H9 (cell line): ENCODE results near the gene AFAP1. TPM values are rescaled to one million over a fixed set of nuclear protein-coding genes. Genes with fewer than 3 reads are reported as not detected.

ENCODE experiments used
- DNase-seq: peaks from one replicate; pipeline ENCODE4 v3.0.0-alpha.2; 2017
- H2AFZ ChIP-seq: one replicate; pipeline ENCODE4 v1.6.1; 2013; ENCODE audit warnings: mild to moderate bottlenecking, low read length, control low read depth, moderate library complexity
- H2AK5ac ChIP-seq: 2 replicates; pipeline ENCODE4 v1.6.1; 2013; ENCODE audit warnings: low read length, control low read depth, mixed read lengths; ENCODE audit not compliant: insufficient read length
- H2BK120ac ChIP-seq: one replicate; pipeline ENCODE4 v1.6.1; 2013; ENCODE audit warnings: low read depth, mild to moderate bottlenecking, low read length, control low read depth, inconsistent platforms; ENCODE audit not compliant: poor library complexity, severe bottlenecking
- H2BK12ac ChIP-seq: 2 replicates; pipeline ENCODE4 v1.6.1; 2013; ENCODE audit warnings: low read length, control low read depth, mixed read lengths, low read depth; ENCODE audit not compliant: insufficient read length
- H2BK15ac ChIP-seq: 2 replicates; pipeline ENCODE4 v1.6.1; 2013; ENCODE audit warnings: low read depth, low read length, control low read depth
- H2BK20ac ChIP-seq: one replicate; pipeline ENCODE4 v1.6.1; 2013; ENCODE audit warnings: low read depth, mild to moderate bottlenecking, low read length, control low read depth, inconsistent platforms; ENCODE audit not compliant: poor library complexity, severe bottlenecking
- H2BK5ac ChIP-seq: 2 replicates; pipeline ENCODE4 v1.6.1; 2013; ENCODE audit warnings: low read length, control low read depth, mixed read lengths; ENCODE audit not compliant: insufficient read length
- H3K14ac ChIP-seq: 2 replicates; pipeline ENCODE4 v1.6.1; 2013; ENCODE audit warnings: low read length, control low read depth; ENCODE audit not compliant: insufficient read depth
- H3K18ac ChIP-seq: 2 replicates; pipeline ENCODE4 v1.6.1; 2013; ENCODE audit warnings: low read depth, mild to moderate bottlenecking, mixed read lengths, low read length, control low read depth; ENCODE audit not compliant: insufficient read length
- H3K23ac ChIP-seq: 2 replicates; pipeline ENCODE4 v1.6.1; 2013; ENCODE audit warnings: low read length, control low read depth, mixed read lengths, low read depth; ENCODE audit not compliant: insufficient read length
- H3K23me2 ChIP-seq: 2 replicates; pipeline ENCODE4 v1.6.1; 2013; ENCODE audit warnings: low read depth, mild to moderate bottlenecking, mixed read lengths, low read length, control low read depth; ENCODE audit not compliant: insufficient read length, poor library complexity, severe bottlenecking
- H3K27ac ChIP-seq: 2 replicates; pipeline ENCODE4 v1.5.1; 2013; ENCODE audit warnings: low read length, control low read depth, mixed read lengths, low read depth; ENCODE audit not compliant: insufficient read length
- H3K27me3 ChIP-seq: 2 replicates; pipeline ENCODE4 v1.6.1; 2013; ENCODE audit warnings: low read length, control low read depth, inconsistent platforms; ENCODE audit not compliant: insufficient read depth
- H3K4ac ChIP-seq: 2 replicates; pipeline ENCODE4 v1.6.1; 2013; ENCODE audit warnings: low read depth, mild to moderate bottlenecking, control low read depth, inconsistent platforms, low read length, moderate library complexity
- H3K4me1 ChIP-seq: 2 replicates; pipeline ENCODE4 v1.6.1; 2013; ENCODE audit warnings: low read length, control low read depth, inconsistent platforms; ENCODE audit not compliant: insufficient read depth
- H3K4me2 ChIP-seq: 2 replicates; pipeline ENCODE4 v1.6.1; 2013; ENCODE audit warnings: low read length, control low read depth, mixed read lengths; ENCODE audit not compliant: insufficient read length, insufficient read depth
- H3K56ac ChIP-seq: 2 replicates; pipeline ENCODE4 v1.6.1; 2013; ENCODE audit warnings: low read depth, mild to moderate bottlenecking, mixed read lengths, low read length, control low read depth; ENCODE audit not compliant: insufficient read length
- H3K79me1 ChIP-seq: 2 replicates; pipeline ENCODE4 v1.6.1; 2013; ENCODE audit warnings: low read depth, mild to moderate bottlenecking, moderate library complexity, low read length, control low read depth, inconsistent platforms; ENCODE audit not compliant: insufficient read depth, poor library complexity, severe bottlenecking
- H3K79me2 ChIP-seq: 2 replicates; pipeline ENCODE4 v1.6.1; 2013; ENCODE audit warnings: low read length, control low read depth, inconsistent platforms; ENCODE audit not compliant: insufficient read depth
- H3K9ac ChIP-seq: 2 replicates; pipeline ENCODE4 v1.6.1; 2013; ENCODE audit warnings: low read length, control low read depth, mixed read lengths; ENCODE audit not compliant: insufficient read length; ENCODE audit errors: extremely low read depth
- H3K9me3 ChIP-seq: one replicate; pipeline ENCODE4 v1.6.1; 2013; ENCODE audit warnings: low read depth, low read length, inconsistent platforms; ENCODE audit not compliant: control insufficient read depth
- H3T11ph ChIP-seq: one replicate; pipeline ENCODE4 v1.6.1; 2013; ENCODE audit warnings: mild to moderate bottlenecking, low read length, control low read depth, inconsistent platforms
- H4K20me1 ChIP-seq: one replicate; pipeline ENCODE4 v1.6.1; 2013; ENCODE audit not compliant: control insufficient read depth, insufficient read length, insufficient read depth
- H4K5ac ChIP-seq: 2 replicates; pipeline ENCODE4 v1.6.1; 2013; ENCODE audit warnings: low read depth, mild to moderate bottlenecking, mixed read lengths, low read length, control low read depth; ENCODE audit not compliant: insufficient read length
- H4K8ac ChIP-seq: replicated peaks from 2 replicates; pipeline ENCODE4 v1.6.1; 2013; ENCODE audit warnings: low read length, control low read depth, mixed read lengths, low read depth; ENCODE audit not compliant: insufficient read length
- H4K91ac ChIP-seq: 2 replicates; pipeline ENCODE4 v1.6.1; 2013; ENCODE audit warnings: low read depth, mild to moderate bottlenecking, moderate library complexity, mixed read lengths, low read length, control low read depth; ENCODE audit not compliant: insufficient read length
- H3K27ac Mint-ChIP-seq, 3 experiments: 2 replicates in 2 of 3; 3 replicates in 1 of 3; pipeline ENCODE4 v1.8.0; 2020 to 2021; ENCODE audit warnings: mixed read lengths in 3 of 3, mild to moderate bottlenecking in 1 of 3, moderate library complexity in 1 of 3
- H3K27me3 Mint-ChIP-seq: 2 replicates; pipeline ENCODE4 v1.8.0; 2021; ENCODE audit warnings: low read depth, mild to moderate bottlenecking, moderate library complexity, mixed read lengths
- H3K36me3 Mint-ChIP-seq, 3 experiments: 2 replicates in 2 of 3; 3 replicates in 1 of 3; pipeline ENCODE4 v1.8.0; 2020 to 2021; ENCODE audit warnings: low read depth in 3 of 3, mixed read lengths in 3 of 3; ENCODE audit not compliant: insufficient read depth in 1 of 3
- H3K4me1 Mint-ChIP-seq, 2 experiments: 2 replicates each; pipeline ENCODE4 v1.8.0; 2020; ENCODE audit warnings: mixed read lengths in 2 of 2
- H3K4me3 Mint-ChIP-seq, 2 experiments: 2 replicates in 1 of 2; 3 replicates in 1 of 2; pipeline ENCODE4 v1.8.0; 2020 to 2021; ENCODE audit warnings: mild to moderate bottlenecking in 2 of 2, mixed read lengths in 2 of 2, moderate library complexity in 1 of 2
- H3K9me3 Mint-ChIP-seq, 2 experiments: 2 replicates in 1 of 2; 3 replicates in 1 of 2; pipeline ENCODE4 v1.8.0; 2020; ENCODE audit warnings: mild to moderate bottlenecking in 2 of 2, mixed read lengths in 2 of 2, moderate library complexity in 1 of 2
- WGBS: extraction: QIAGEN DNeasy Blood & Tissue Kit; methylation state at CpG from one replicate; pipeline ENCODE4 v1.1.7; 2013; ENCODE audit warnings: missing lambda C conversion rate, low lambda C conversion rate, mixed read lengths; ENCODE audit not compliant: insufficient read length; ENCODE audit errors: extremely low coverage; 5-methylcytosine and 5-hydroxymethylcytosine counted together
- long read RNA-seq: library from polyadenylated mRNA; unstranded; transcript quantifications from one replicate; pipeline ENCODE4 v2.0.0, GENCODE V29; 2020
- total RNA-seq: library from RNA; stranded (reverse); gene quantifications from 2 replicates; pipeline ENCODE4 v1.2.1, GENCODE V29; 2021
- TF ChIP-seq, protein P1 (sequence below): fragments of 200-600 bp; sonication (generic); conservative IDR thresholded peaks from 3 replicates; pipeline ENCODE4 v1.8.0; 2021; ENCODE audit warnings: antibody characterized with exemption, mild to moderate bottlenecking

The AFAP1 gene, protein sequence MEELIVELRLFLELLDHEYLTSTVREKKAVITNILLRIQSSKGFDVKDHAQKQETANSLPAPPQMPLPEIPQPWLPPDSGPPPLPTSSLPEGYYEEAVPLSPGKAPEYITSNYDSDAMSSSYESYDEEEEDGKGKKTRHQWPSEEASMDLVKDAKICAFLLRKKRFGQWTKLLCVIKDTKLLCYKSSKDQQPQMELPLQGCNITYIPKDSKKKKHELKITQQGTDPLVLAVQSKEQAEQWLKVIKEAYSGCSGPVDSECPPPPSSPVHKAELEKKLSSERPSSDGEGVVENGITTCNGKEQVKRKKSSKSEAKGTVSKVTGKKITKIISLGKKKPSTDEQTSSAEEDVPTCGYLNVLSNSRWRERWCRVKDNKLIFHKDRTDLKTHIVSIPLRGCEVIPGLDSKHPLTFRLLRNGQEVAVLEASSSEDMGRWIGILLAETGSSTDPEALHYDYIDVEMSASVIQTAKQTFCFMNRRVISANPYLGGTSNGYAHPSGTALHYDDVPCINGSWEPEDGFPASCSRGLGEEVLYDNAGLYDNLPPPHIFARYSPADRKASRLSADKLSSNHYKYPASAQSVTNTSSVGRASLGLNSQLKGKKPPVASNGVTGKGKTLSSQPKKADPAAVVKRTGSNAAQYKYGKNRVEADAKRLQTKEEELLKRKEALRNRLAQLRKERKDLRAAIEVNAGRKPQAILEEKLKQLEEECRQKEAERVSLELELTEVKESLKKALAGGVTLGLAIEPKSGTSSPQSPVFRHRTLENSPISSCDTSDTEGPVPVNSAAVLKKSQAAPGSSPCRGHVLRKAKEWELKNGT
- 5.4 and 6.5 TPM in 2 replicates for total RNA-seq
- long read RNA-seq, full-length matches to known transcripts = 9 of 19 reads
- long read RNA-seq, partial matches to known transcripts = 4 of 19 reads
- long read RNA-seq, other reads (novel, unspliced or antisense) = 6 of 19 reads

GRCh38 chr4:7939377-7940108 is at the start of gene AFAP1:
TSS of gene AFAP1 (minus strand) at chr4:7939861. CDS start at chr4:7872078, 67,783 bp downstream.
- no peak within 1 kb of the TSS for H4K5ac ChIP-seq
- no peak within 1 kb of the TSS for H3K27ac Mint-ChIP-seq
- H3K23ac ChIP-seq = no peak within 1 kb of the TSS
- no peak within 1 kb of the TSS for H4K8ac ChIP-seq
- peak within 1 kb of the TSS; percentile 69; the same call in 1 of the 2 replicates for H3K14ac ChIP-seq
- no CpG with 5 or more reads among the region's 96 CpGs for WGBS
- peak within 1 kb of the TSS; percentile 63 to 77 for H3K4me3 Mint-ChIP-seq
- H3K23me2 ChIP-seq = peaks cover 9% of the 10 kb centered on the region
- H3K9me3 Mint-ChIP-seq = no peaks in the 10 kb centered on the region
- no peak within 1 kb of the TSS for H2BK5ac ChIP-seq
- no peak within 1 kb of the TSS for H2BK12ac ChIP-seq
- no peak within 1 kb of the TSS for H2AK5ac ChIP-seq
- H3K4ac ChIP-seq = no peak within 1 kb of the TSS; the same call in 1 of the 2 replicates
- H3K36me3 Mint-ChIP-seq = no peaks in the 10 kb centered on the region; a peak in 1 of 7 replicates
- peak; percentile 92 for DNase-seq
- peaks cover 6% of the 10 kb centered on the region; the same call in 1 of the 2 replicates for H3K4me1 ChIP-seq
- peak within 1 kb of the TSS; percentile 74 for H2AFZ ChIP-seq
- TF ChIP-seq, protein P1, sequence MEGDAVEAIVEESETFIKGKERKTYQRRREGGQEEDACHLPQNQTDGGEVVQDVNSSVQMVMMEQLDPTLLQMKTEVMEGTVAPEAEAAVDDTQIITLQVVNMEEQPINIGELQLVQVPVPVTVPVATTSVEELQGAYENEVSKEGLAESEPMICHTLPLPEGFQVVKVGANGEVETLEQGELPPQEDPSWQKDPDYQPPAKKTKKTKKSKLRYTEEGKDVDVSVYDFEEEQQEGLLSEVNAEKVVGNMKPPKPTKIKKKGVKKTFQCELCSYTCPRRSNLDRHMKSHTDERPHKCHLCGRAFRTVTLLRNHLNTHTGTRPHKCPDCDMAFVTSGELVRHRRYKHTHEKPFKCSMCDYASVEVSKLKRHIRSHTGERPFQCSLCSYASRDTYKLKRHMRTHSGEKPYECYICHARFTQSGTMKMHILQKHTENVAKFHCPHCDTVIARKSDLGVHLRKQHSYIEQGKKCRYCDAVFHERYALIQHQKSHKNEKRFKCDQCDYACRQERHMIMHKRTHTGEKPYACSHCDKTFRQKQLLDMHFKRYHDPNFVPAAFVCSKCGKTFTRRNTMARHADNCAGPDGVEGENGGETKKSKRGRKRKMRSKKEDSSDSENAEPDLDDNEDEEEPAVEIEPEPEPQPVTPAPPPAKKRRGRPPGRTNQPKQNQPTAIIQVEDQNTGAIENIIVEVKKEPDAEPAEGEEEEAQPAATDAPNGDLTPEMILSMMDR = no peak
- peaks cover 13% of the 10 kb centered on the region for H3K27me3 Mint-ChIP-seq
- H3K27ac ChIP-seq = no peak within 1 kb of the TSS
- peak within 1 kb of the TSS; percentile 13 for H3K18ac ChIP-seq
- peak within 1 kb of the TSS; percentile 77 for H3K4me2 ChIP-seq
- H3K9ac ChIP-seq = no peak within 1 kb of the TSS
- H3K27me3 ChIP-seq = no peaks in the 10 kb centered on the region
- H2BK120ac ChIP-seq = no peak within 1 kb of the TSS
- no peak within 1 kb of the TSS for H3K56ac ChIP-seq
- H3K4me1 Mint-ChIP-seq = peaks cover 27 to 42% of the 10 kb centered on the region in 2 experiments
- no peak within 1 kb of the TSS for H4K91ac ChIP-seq
- no peaks in the 10 kb centered on the region for H4K20me1 ChIP-seq
- peaks cover 3% of the 10 kb centered on the region; the same call in 1 of the 2 replicates for H3K79me2 ChIP-seq
- no peaks in the 10 kb centered on the region for H3K79me1 ChIP-seq
- no peak within 1 kb of the TSS for H3T11ph ChIP-seq
- H2BK15ac ChIP-seq = no peak within 1 kb of the TSS
- no peaks in the 10 kb centered on the region for H3K9me3 ChIP-seq
- H2BK20ac ChIP-seq = no peak within 1 kb of the TSS
